Measurements from ENCODE around the gene PAK4.

The PAK4 gene

GRCh38 chr19:39171479-39172465 lies 46.2 kb downstream of the PAK4 start:
- intact Hi-C loops (cut with DNase I) = no loop called here
- DNase-seq = no peak

- intact Hi-C loops (cut with DNase I) = no loop called here
- DNase-seq = no peak
These were observed 47.3 kb downstream of the PAK4 start for GRCh38 chr19:39172700-39173501.

- intact Hi-C loops (cut with DNase I) = no loop called here
- no peak for DNase-seq
These were observed 48.0 kb downstream of the PAK4 start for GRCh38 chr19:39173502-39173991.

- DNase-seq = no peak
- intact Hi-C loops (cut with DNase I) = no loop called here
These were observed 48.6 kb downstream of the PAK4 start for GRCh38 chr19:39174142-39174541.

- intact Hi-C loops (cut with DNase I) = no loop called here
- DNase-seq = no peak
These were observed 49.3 kb downstream of the PAK4 start for GRCh38 chr19:39174558-39175544.

GRCh38 chr19:39175564-39175963 lies 50.0 kb downstream of the PAK4 start:
- intact Hi-C loops (cut with DNase I) = no loop called here
- DNase-seq = no peak

GRCh38 chr19:39177110-39177699 lies 51.6 kb downstream of the PAK4 start:
- no peak for DNase-seq
- intact Hi-C loops (cut with DNase I) = no loop called here

- intact Hi-C loops (cut with DNase I) = no loop called here
- no peak for DNase-seq
These were observed 52.1 kb downstream of the PAK4 start for GRCh38 chr19:39177736-39178135.

- DNase-seq = no peak
- intact Hi-C loops (cut with DNase I) = no loop called here
These were observed 52.9 kb downstream of the PAK4 start for GRCh38 chr19:39178296-39179006.

GRCh38 chr19:39179754-39180153 lies 54.2 kb downstream of the PAK4 start:
- DNase-seq = no peak
- intact Hi-C loops (cut with DNase I) = no loop called here

- intact Hi-C loops (cut with DNase I) = no loop called here
These were observed 55.2 kb downstream of the PAK4 start for GRCh38 chr19:39180749-39181148.

GRCh38 chr19:39181500-39182173 lies 56.1 kb downstream of the PAK4 start:
- intact Hi-C loops (cut with DNase I) = no loop called here

More at GRCh38 chr19:39180749-39181148, 55.2 kb downstream of the PAK4 start:
- DNase-seq = no peak

GRCh38 chr19:39182174-39182505 lies 56.6 kb downstream of the PAK4 start:
- intact Hi-C loops (cut with DNase I) = no loop called here

More at GRCh38 chr19:39181500-39182173, 56.1 kb downstream of the PAK4 start:
- DNase-seq = no peak

GRCh38 chr19:39183104-39183503 lies 57.5 kb downstream of the PAK4 start:
- intact Hi-C loops (cut with DNase I) = no loop called here
- DNase-seq = no peak

More at GRCh38 chr19:39182174-39182505, 56.6 kb downstream of the PAK4 start:
- no peak for DNase-seq

GRCh38 chr19:39186391-39186790 lies 60.8 kb downstream of the PAK4 start:
- no peak for DNase-seq
- intact Hi-C loops (cut with DNase I) = loop anchor here (5.0 kb wide), 1 partner anchor 64 kb away; no protein-coding TSS in a partner anchor

- DNase-seq = no peak
- intact Hi-C loops (cut with DNase I) = loop anchor here (5.0 kb wide), 1 partner anchor 65 kb away; no protein-coding TSS in a partner anchor
These were observed 62.0 kb downstream of the PAK4 start for GRCh38 chr19:39187552-39187943.

GRCh38 chr19:39188960-39189359 lies 63.4 kb downstream of the PAK4 start:
- intact Hi-C loops (cut with DNase I) = loop anchor here (5.0 kb wide), 1 partner anchor 67 kb away; no protein-coding TSS in a partner anchor
- no peak for DNase-seq

All from head of caudate nucleus (tissue), 42 donors.